GM23338 (cell line): ENCODE results near the gene STX10. TPM values are rescaled to one million over a fixed set of nuclear protein-coding genes. Genes with fewer than 3 reads are reported as not detected.

Source experiments
- ATAC-seq: fragments of 200-7000 bp; cut with Tn5 transposase; 3 replicates; pipeline ENCODE4 v1.9.1; 2020
- DNase-seq: peaks from one replicate; pipeline ENCODE4 v3.0.0-alpha.2; 2015; ENCODE audit warnings: low spot score
- H2AFZ ChIP-seq: fragments of 200-600 bp; sonication (generic); 2 replicates; pipeline ENCODE4 v1.8.0; 2016; ENCODE audit warnings: antibody characterized with exemption, mild to moderate bottlenecking, moderate library complexity
- H3F3A ChIP-seq: fragments of 200-600 bp; sonication (generic); replicated peaks from 2 replicates; pipeline ENCODE4 v1.8.0; 2017; ENCODE audit warnings: antibody characterized with exemption, mixed run types, low read depth
- H3K27ac ChIP-seq: fragments of 200-600 bp; sonication (generic); 2 replicates; pipeline ENCODE4 v1.6.1; 2016; ENCODE audit warnings: low read depth
- H3K27me3 ChIP-seq: fragments of 200-600 bp; sonication (generic); 2 replicates; pipeline ENCODE4 v1.8.0; 2016; ENCODE audit warnings: mild to moderate bottlenecking, mixed run types, moderate library complexity; ENCODE audit not compliant: insufficient read depth
- H3K36me3 ChIP-seq: fragments of 200-600 bp; sonication (generic); 2 replicates; pipeline ENCODE4 v1.8.0; 2016; ENCODE audit warnings: mild to moderate bottlenecking; ENCODE audit not compliant: insufficient read depth
- H3K4me1 ChIP-seq: fragments of 200-600 bp; sonication (generic); 2 replicates; pipeline ENCODE4 v1.8.0; 2016; ENCODE audit warnings: mild to moderate bottlenecking, moderate library complexity; ENCODE audit not compliant: insufficient read depth
- H3K4me2 ChIP-seq: fragments of 200-600 bp; sonication (generic); 2 replicates; pipeline ENCODE4 v1.7.1; 2017; ENCODE audit warnings: mixed run types
- H3K4me3 ChIP-seq: fragments of 200-600 bp; sonication (generic); 2 replicates; pipeline ENCODE4 v1.6.1; 2016; ENCODE audit warnings: mixed run types
- H3K79me2 ChIP-seq: fragments of 200-600 bp; sonication (generic); replicated peaks from 2 replicates; pipeline ENCODE4 v1.8.0; 2017; ENCODE audit warnings: mild to moderate bottlenecking; ENCODE audit not compliant: insufficient read depth
- H3K9me2 ChIP-seq: fragments of 200-600 bp; sonication (generic); 2 replicates; pipeline ENCODE4 v1.8.0; 2017; ENCODE audit not compliant: insufficient read depth
- H4K20me1 ChIP-seq: fragments of 200-600 bp; sonication (generic); replicated peaks from 2 replicates; pipeline ENCODE4 v1.8.0; 2017; ENCODE audit warnings: mild to moderate bottlenecking; ENCODE audit not compliant: insufficient read depth
- H3K27ac Mint-ChIP-seq: 2 replicates; pipeline ENCODE4 v1.8.0; 2020; ENCODE audit warnings: inconsistent platforms, mild to moderate bottlenecking, moderate library complexity, mixed read lengths
- H3K27me3 Mint-ChIP-seq: 3 replicates; pipeline ENCODE4 v1.8.0; 2022; ENCODE audit warnings: low read depth, mild to moderate bottlenecking, moderate library complexity, mixed read lengths, inconsistent platforms; ENCODE audit not compliant: insufficient read depth, poor library complexity
- H3K36me3 Mint-ChIP-seq: 3 replicates; pipeline ENCODE4 v1.8.0; 2021; ENCODE audit warnings: low read depth, mild to moderate bottlenecking, inconsistent platforms, moderate library complexity, mixed read lengths
- H3K4me1 Mint-ChIP-seq: 3 replicates; pipeline ENCODE4 v1.8.0; 2020; ENCODE audit warnings: mild to moderate bottlenecking, inconsistent platforms, mixed read lengths
- H3K4me3 Mint-ChIP-seq: 3 replicates; pipeline ENCODE4 v1.8.0; 2021; ENCODE audit warnings: moderate library complexity, mild to moderate bottlenecking, inconsistent platforms, mixed read lengths
- H3K9me3 Mint-ChIP-seq: 3 replicates; pipeline ENCODE4 v1.8.0; 2020; ENCODE audit warnings: moderate library complexity, mild to moderate bottlenecking, inconsistent platforms, mixed read lengths
- CREB1 ChIP-seq: fragments of 250-450 bp; sonication (Bioruptor Pico); IDR thresholded peaks from 2 replicates; pipeline ENCODE4 v1.5.0; 2020; ENCODE audit warnings: low read depth, mild to moderate bottlenecking, moderate library complexity
- CTCF ChIP-seq, 2 experiments: fragments of 200-600 bp in 1 of 2; sonication (generic) in 1 of 2; conservative IDR thresholded peaks; 2 replicates each; pipeline versions ENCODE4 v1.5.1 to v1.6.1; 2016 to 2017; ENCODE audit warnings: antibody characterized with exemption in 2 of 2, low read depth in 2 of 2, mild to moderate bottlenecking in 2 of 2, moderate library complexity in 1 of 2
- EZH2 ChIP-seq: fragments of 200-600 bp; sonication (generic); IDR thresholded peaks from one replicate; pipeline ENCODE4 v1.8.0; 2017; ENCODE audit warnings: antibody characterized with exemption, mild to moderate bottlenecking, low read depth; ENCODE audit not compliant: unreplicated experiment
- EZH2phosphoT487 ChIP-seq: fragments of 200-600 bp; sonication (generic); IDR thresholded peaks from one replicate; pipeline ENCODE4 v1.8.1; 2018; ENCODE audit warnings: antibody characterized with exemption; ENCODE audit not compliant: unreplicated experiment
- NANOG ChIP-seq: IDR thresholded peaks from 2 replicates; pipeline ENCODE4 v1.6.1; 2016; ENCODE audit warnings: antibody characterized with exemption, borderline replicate concordance
- POLR2AphosphoS5 ChIP-seq: IDR thresholded peaks from 2 replicates; pipeline ENCODE4 v1.6.1; 2016; ENCODE audit warnings: antibody characterized with exemption, low read depth
- REST ChIP-seq: IDR thresholded peaks from one replicate; pipeline ENCODE4 v1.6.1; 2018; ENCODE audit warnings: antibody characterized with exemption; ENCODE audit not compliant: unreplicated experiment
- ZNF114 ChIP-seq: fragments of 250-450 bp; sonication (Bioruptor Pico); IDR thresholded peaks from 2 replicates; pipeline ENCODE4 v1.5.0; 2020; ENCODE audit warnings: mild to moderate bottlenecking, moderate library complexity
- ZNF331 ChIP-seq: fragments of 250-450 bp; sonication (Bioruptor Pico); IDR thresholded peaks from 2 replicates; pipeline ENCODE4 v1.5.0; 2020; ENCODE audit warnings: low read depth, mild to moderate bottlenecking, moderate library complexity
- ZNF462 ChIP-seq: fragments of 250-450 bp; sonication (Bioruptor Pico); IDR thresholded peaks from 2 replicates; pipeline ENCODE4 v1.5.0; 2020; ENCODE audit warnings: mild to moderate bottlenecking, moderate library complexity
- polyA plus RNA-seq: library from polyadenylated mRNA; unstranded; fragments of >200 nt; fragmentation: Nextera tagmentation; extraction: Ambion mirVana; gene quantifications from 2 replicates; pipeline ENCODE4 v1.2.1, GENCODE V29; 2016
- total RNA-seq: library from RNA; depleted of rRNA; stranded (reverse); fragments of >200 nt; shearing (Covaris generic); gene quantifications from 2 replicates; pipeline ENCODE4 v1.2.3, GENCODE V29; 2014

The STX10 gene
- total and polyA plus RNA-seq, 2 experiments from 2014 or later, result 42.8 to 55.9 TPM

- peak overlapping the region; percentile 100 for H3K27ac Mint-ChIP-seq
- no peak overlapping the region for H2AFZ ChIP-seq
- ATAC-seq, result peak; percentile 3
Measured at GRCh38 chr19:13154911-13155471, 4.8 kb upstream of the STX10 start.

More at GRCh38 chr19:13154911-13155471, 4.8 kb upstream of the STX10 start:
- H3K4me1 ChIP-seq, result peaks cover 16% of the 10 kb centered on the region
- H3K4me1 Mint-ChIP-seq, result peaks cover 21% of the 10 kb centered on the region
- peaks cover 23% of the 10 kb centered on the region for H3K9me3 Mint-ChIP-seq
- peak overlapping the region; percentile 100 for H3K4me3 ChIP-seq
- no peak for TF ChIP-seq ZNF462 (CRISPR knock-in tag)
- peak; percentile 42; the same call in 1 of the 2 replicates for TF ChIP-seq NANOG
- no peak for TF ChIP-seq EZH2
- TF ChIP-seq ZNF331 (CRISPR knock-in tag), result no peak
- peak; percentile 76 for TF ChIP-seq CREB1
- TF ChIP-seq EZH2phosphoT487, result no peak
- 0 out of 2 replicates have a peak, but pooled peaks have one; percentile 50 for TF ChIP-seq ZNF114 (CRISPR knock-in tag)
- TF ChIP-seq REST, result no peak
- TF ChIP-seq CTCF (conservative IDR thresholded peaks at IDR 0.05; ENCODE audit: low read depth in 2 of 2), result peak; percentile 15 to 30; a peak in 1 of 4 replicates
- peak; percentile 55; the same call in 1 of the 2 replicates for TF ChIP-seq POLR2AphosphoS5
- peak; percentile 97 for DNase-seq
- H3K9me2 ChIP-seq, result no peaks in the 10 kb centered on the region
- peaks cover 44% of the 10 kb centered on the region for H3K79me2 ChIP-seq
- H3K36me3 ChIP-seq, result peaks cover 7% of the 10 kb centered on the region; the same call in 1 of the 2 replicates
- peak overlapping the region; percentile 99 for H3K4me3 Mint-ChIP-seq
- peaks cover 31% of the 10 kb centered on the region for H3K36me3 Mint-ChIP-seq
- H3K27me3 Mint-ChIP-seq, result peaks cover 63% of the 10 kb centered on the region
- peaks cover 8% of the 10 kb centered on the region for H4K20me1 ChIP-seq
- H3K27me3 ChIP-seq, result no peaks in the 10 kb centered on the region
- H3K27ac ChIP-seq, result peak overlapping the region; percentile 100
- H3K4me2 ChIP-seq, result peak overlapping the region; percentile 99
- H3F3A ChIP-seq, result peaks cover 32% of the 10 kb centered on the region
